ENCODE data around the gene USP36.
"Not testable (repeated sequence)": the region's sequence is repeated elsewhere in the genome, so short reads cannot be mapped to it uniquely, and the experiment has no call there.

The USP36 gene

GRCh38 chr17:78784352-78784751 is 56.3 kb downstream of the USP36 start:
- 94 to 96% methylated on average over 5 of the region's 6 CpGs for WGBS, 2 experiments
- no peaks in the 10 kb centered on the region for H3K9me3 ChIP-seq (ENCODE audit: control insufficient read depth, low read length)
- H3K4me3 ChIP-seq (ENCODE audit: insufficient read depth, low read depth, low read length) = no peak overlapping the region
- H3K27ac ChIP-seq (ENCODE audit: insufficient read depth, low read depth, low read length, poor library complexity, severe bottlenecking) = no peak overlapping the region
- H3K36me3 ChIP-seq (ENCODE audit: control insufficient read depth, insufficient read depth, low read length) = no peaks in the 10 kb centered on the region
- H3K27me3 ChIP-seq (ENCODE audit: control insufficient read depth, insufficient read depth, low read length, poor library complexity, severe bottlenecking) = peaks cover 4% of the 10 kb centered on the region
- H3K4me1 ChIP-seq (ENCODE audit: control insufficient read depth, insufficient read depth, low read length) = peaks cover 9% of the 10 kb centered on the region

DNA sequence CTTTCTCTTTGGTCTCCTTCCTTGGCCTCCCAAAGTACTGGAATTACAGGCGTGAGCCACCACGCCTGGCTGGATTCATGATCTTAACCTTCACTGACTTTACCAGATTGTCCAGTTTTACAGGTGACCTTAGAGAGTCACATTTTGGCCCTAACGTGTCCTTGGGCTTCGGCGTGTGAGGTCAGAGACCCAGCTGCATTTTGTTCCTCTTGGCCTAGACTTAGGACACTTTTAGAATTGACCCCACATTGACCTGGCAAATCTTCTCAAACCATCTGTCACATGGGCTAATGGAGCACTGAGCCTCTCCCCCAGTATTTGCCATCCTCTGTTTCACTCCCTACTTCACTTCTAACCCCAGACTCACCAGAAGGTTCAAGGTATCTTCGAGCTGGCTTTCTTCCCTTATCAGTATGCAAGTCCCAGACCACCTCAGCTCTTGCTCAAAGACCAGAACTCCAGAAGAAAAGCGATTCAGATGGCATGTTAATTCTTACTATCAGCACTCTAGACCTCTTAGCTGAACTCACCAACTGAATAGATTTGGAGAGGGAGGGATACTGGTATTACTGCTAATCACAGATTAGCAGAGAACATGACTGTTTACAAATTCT is 56.8 kb downstream of the USP36 start:
- peaks cover 4% of the 10 kb centered on the region for H3K27me3 ChIP-seq (ENCODE audit: control insufficient read depth, insufficient read depth, low read length, poor library complexity, severe bottlenecking)
- no peak overlapping the region for H3K4me3 ChIP-seq (ENCODE audit: insufficient read depth, low read depth, low read length)
- WGBS, 2 experiments = 94 to 95% methylated on average over 7 of the region's 7 CpGs
- no peaks in the 10 kb centered on the region for H3K36me3 ChIP-seq (ENCODE audit: control insufficient read depth, insufficient read depth, low read length)
- H3K9me3 ChIP-seq (ENCODE audit: control insufficient read depth, low read length) = no peaks in the 10 kb centered on the region
- peaks cover 9% of the 10 kb centered on the region for H3K4me1 ChIP-seq (ENCODE audit: control insufficient read depth, insufficient read depth, low read length)
- H3K27ac ChIP-seq (ENCODE audit: insufficient read depth, low read depth, low read length, poor library complexity, severe bottlenecking) = no peak overlapping the region

DNA sequence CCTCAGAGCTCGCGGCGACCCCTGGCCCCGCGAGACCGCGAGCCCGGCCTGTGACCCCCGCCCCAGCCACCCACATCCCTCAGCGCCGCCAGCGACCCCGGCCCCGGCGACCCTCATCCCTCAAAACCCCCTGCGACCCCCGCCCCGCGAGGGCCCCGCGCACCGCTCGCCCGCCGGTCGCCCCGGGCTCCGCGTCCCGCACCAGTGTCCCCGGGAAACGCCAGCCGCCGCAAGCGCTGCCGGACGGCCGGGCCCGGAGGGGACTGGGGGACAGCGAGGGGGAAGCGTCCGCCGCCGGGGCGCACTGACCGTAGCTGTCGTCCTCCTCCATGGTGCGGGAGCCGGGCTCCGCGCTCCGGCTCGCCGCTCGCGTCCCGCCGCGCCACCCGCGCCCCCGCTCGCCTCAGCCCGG is 58.7 kb downstream of the USP36 start, which contains the start of gene CYTH1:
CYTH1 (minus strand) TSS at position 381 of the 412 bp plus-strand sequence; CDS start at position 331, 50 bp downstream.
- 0% methylated on average over 64 of the region's 64 CpGs for WGBS, 2 experiments
- H3K36me3 ChIP-seq (ENCODE audit: control insufficient read depth, insufficient read depth, low read length) = no peaks in the 10 kb centered on the region
- H3K4me1 ChIP-seq (ENCODE audit: control insufficient read depth, insufficient read depth, low read length) = peaks cover 9% of the 10 kb centered on the region
- H3K4me3 ChIP-seq (ENCODE audit: insufficient read depth, low read depth, low read length) = peak within 1 kb of the TSS; percentile 53
- H3K27me3 ChIP-seq (ENCODE audit: control insufficient read depth, insufficient read depth, low read length, poor library complexity, severe bottlenecking) = peaks cover 4% of the 10 kb centered on the region
- H3K27ac ChIP-seq (ENCODE audit: insufficient read depth, low read depth, low read length, poor library complexity, severe bottlenecking) = peak within 1 kb of the TSS; percentile 16
- H3K9me3 ChIP-seq (ENCODE audit: control insufficient read depth, low read length) = no peaks in the 10 kb centered on the region

- no peaks in the 10 kb centered on the region for H3K36me3 ChIP-seq (ENCODE audit: control insufficient read depth, insufficient read depth, low read length)
- H3K27ac ChIP-seq (ENCODE audit: insufficient read depth, low read depth, low read length, poor library complexity, severe bottlenecking) = no peak overlapping the region
- peaks cover 4% of the 10 kb centered on the region for H3K27me3 ChIP-seq (ENCODE audit: control insufficient read depth, insufficient read depth, low read length, poor library complexity, severe bottlenecking)
- no peaks in the 10 kb centered on the region for H3K9me3 ChIP-seq (ENCODE audit: control insufficient read depth, low read length)
- peak overlapping the region; percentile 49 for H3K4me3 ChIP-seq (ENCODE audit: insufficient read depth, low read depth, low read length)
- peaks cover 9% of the 10 kb centered on the region for H3K4me1 ChIP-seq (ENCODE audit: control insufficient read depth, insufficient read depth, low read length)
- 6 to 7% methylated on average over 68 of the region's 68 CpGs for WGBS, 2 experiments
Observed at GRCh38 chr17:78781104-78781892, 59.3 kb downstream of the USP36 start.

- Histone ChIP-seq H3K4me3 (ENCODE audit: insufficient read depth, low read depth, low read length) (no peak overlapping the region), H3K9me3 (ENCODE audit: control insufficient read depth, low read length) (no peaks in the 10 kb centered on the region), H3K4me1 (ENCODE audit: control insufficient read depth, insufficient read depth, low read length) (peaks cover 9% of the 10 kb centered on the region), H3K36me3 (ENCODE audit: control insufficient read depth, insufficient read depth, low read length) (no peaks in the 10 kb centered on the region), H3K27ac (ENCODE audit: insufficient read depth, low read depth, low read length, poor library complexity, severe bottlenecking) (no peak overlapping the region), H3K27me3 (ENCODE audit: control insufficient read depth, insufficient read depth, low read length, poor library complexity, severe bottlenecking) (peaks cover 4% of the 10 kb centered on the region)
- WGBS, 2 experiments = 94 to 95% methylated on average over 6 of the region's 6 CpGs
Observed at GRCh38 chr17:78780335-78780734, 60.3 kb downstream of the USP36 start.

DNA sequence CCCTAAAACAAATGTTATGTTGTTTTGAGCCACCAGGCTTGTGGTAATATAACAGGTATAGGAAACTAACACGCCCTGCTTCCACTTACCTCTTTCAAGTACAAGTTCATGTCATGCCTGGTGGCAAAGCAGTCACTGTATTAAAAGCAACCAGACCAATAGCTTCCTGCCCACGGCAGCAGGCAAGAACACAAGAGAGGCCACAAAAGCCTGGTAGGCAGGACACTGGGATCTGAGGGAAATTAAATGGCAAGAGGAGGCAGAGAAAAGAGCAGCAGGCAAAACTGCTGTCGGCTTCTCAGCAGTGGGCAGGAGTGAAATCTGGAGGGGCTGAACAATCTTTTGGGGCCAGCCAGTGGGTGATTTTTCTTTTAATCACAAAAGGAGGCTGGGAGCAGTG is 60.8 kb downstream of the USP36 start:
- H3K4me1 ChIP-seq (ENCODE audit: control insufficient read depth, insufficient read depth, low read length) = peaks cover 9% of the 10 kb centered on the region
- H3K4me3 ChIP-seq (ENCODE audit: insufficient read depth, low read depth, low read length) = no peak overlapping the region
- peak overlapping the region; percentile 42 for H3K27ac ChIP-seq (ENCODE audit: insufficient read depth, low read depth, low read length, poor library complexity, severe bottlenecking)
- H3K36me3 ChIP-seq (ENCODE audit: control insufficient read depth, insufficient read depth, low read length) = no peaks in the 10 kb centered on the region
- peaks cover 4% of the 10 kb centered on the region for H3K27me3 ChIP-seq (ENCODE audit: control insufficient read depth, insufficient read depth, low read length, poor library complexity, severe bottlenecking)
- 31 to 40% methylated on average over 3 of the region's 3 CpGs for WGBS, 2 experiments
- H3K9me3 ChIP-seq (ENCODE audit: control insufficient read depth, low read length) = no peaks in the 10 kb centered on the region

- H3K4me3 ChIP-seq (ENCODE audit: insufficient read depth, low read depth, low read length); H3K9me3 ChIP-seq (ENCODE audit: control insufficient read depth, low read length); H3K27ac ChIP-seq (ENCODE audit: insufficient read depth, low read depth, low read length, poor library complexity, severe bottlenecking); H3K27me3 ChIP-seq (ENCODE audit: control insufficient read depth, insufficient read depth, low read length, poor library complexity, severe bottlenecking); H3K36me3 ChIP-seq (ENCODE audit: control insufficient read depth, insufficient read depth, low read length); H3K4me1 ChIP-seq (ENCODE audit: control insufficient read depth, insufficient read depth, low read length): not testable (repeated sequence)
- WGBS, 2 experiments = 84 to 98% methylated on average over 4 to 5 of the region's 5 CpGs
Observed at GRCh38 chr17:78779286-78779651, 61.3 kb downstream of the USP36 start.

- Histone ChIP-seq H3K27ac (ENCODE audit: insufficient read depth, low read depth, low read length, poor library complexity, severe bottlenecking) (no peak overlapping the region), H3K36me3 (ENCODE audit: control insufficient read depth, insufficient read depth, low read length) (no peaks in the 10 kb centered on the region), H3K9me3 (ENCODE audit: control insufficient read depth, low read length) (no peaks in the 10 kb centered on the region), H3K4me1 (ENCODE audit: control insufficient read depth, insufficient read depth, low read length) (peaks cover 9% of the 10 kb centered on the region), H3K27me3 (ENCODE audit: control insufficient read depth, insufficient read depth, low read length, poor library complexity, severe bottlenecking) (peaks cover 4% of the 10 kb centered on the region), H3K4me3 (ENCODE audit: insufficient read depth, low read depth, low read length) (no peak overlapping the region)
- 94 to 95% methylated on average over 4 of the region's 4 CpGs for WGBS, 2 experiments
Observed at GRCh38 chr17:78777881-78778280, 62.7 kb downstream of the USP36 start.

DNA sequence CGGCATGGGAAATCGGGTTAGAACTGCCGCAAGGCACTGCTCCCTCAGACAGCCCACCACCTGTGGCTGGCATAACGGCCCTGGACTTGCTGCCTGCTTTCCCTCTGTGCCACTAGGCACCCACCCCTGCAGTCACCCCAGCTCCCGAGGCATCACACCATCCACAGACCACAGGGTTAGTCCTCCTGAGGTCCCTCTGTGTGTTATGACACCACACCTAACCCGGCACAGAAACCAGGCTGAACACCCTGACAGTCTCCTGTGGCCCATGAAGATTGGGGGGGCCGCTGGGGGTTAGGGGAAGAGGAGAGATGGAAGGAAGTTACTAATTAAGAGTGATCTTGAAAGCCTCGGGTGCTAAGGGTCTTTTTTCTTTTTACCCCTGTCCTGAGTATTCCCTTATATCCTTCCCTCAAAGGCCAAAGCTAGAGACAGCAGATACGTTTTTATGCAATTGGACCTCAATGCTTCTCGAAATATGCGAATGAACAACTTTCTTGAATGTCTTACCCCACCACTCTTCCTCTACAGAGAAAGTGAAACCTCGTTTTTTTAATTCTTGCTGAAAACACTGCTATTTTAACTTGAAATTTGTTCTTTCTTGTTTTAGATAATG is 65.5 kb downstream of the USP36 start:
- Histone ChIP-seq H3K4me1 (ENCODE audit: control insufficient read depth, insufficient read depth, low read length) (peaks cover 3% of the 10 kb centered on the region), H3K36me3 (ENCODE audit: control insufficient read depth, insufficient read depth, low read length) (no peaks in the 10 kb centered on the region), H3K27me3 (ENCODE audit: control insufficient read depth, insufficient read depth, low read length, poor library complexity, severe bottlenecking) (no peaks in the 10 kb centered on the region), H3K4me3 (ENCODE audit: insufficient read depth, low read depth, low read length) (no peak overlapping the region), H3K9me3 (ENCODE audit: control insufficient read depth, low read length) (no peaks in the 10 kb centered on the region), H3K27ac (ENCODE audit: insufficient read depth, low read depth, low read length, poor library complexity, severe bottlenecking) (no peak overlapping the region)
- 86 to 91% methylated on average over 12 of the region's 12 CpGs for WGBS, 2 experiments

DNA sequence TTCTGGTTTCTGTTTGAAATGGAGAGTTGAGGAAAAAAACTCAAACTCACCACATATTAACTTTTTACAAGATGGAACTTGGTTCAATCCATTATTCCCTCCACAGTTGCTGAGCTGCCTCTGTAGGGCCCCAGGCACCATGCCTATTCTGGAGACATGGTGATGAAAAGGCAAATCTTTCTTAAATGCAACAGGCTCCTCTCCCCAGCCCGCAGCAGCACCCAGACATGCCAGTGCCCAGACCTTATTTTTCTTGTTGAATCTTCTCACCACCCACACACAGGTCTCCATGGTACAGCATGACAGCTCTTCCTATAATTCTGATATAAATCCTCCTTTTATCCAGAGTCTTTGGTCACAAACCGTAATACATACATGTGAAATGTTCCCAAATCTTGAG is 66.2 kb downstream of the USP36 start:
- WGBS, 2 experiments = 90% methylated on average over 2 of the region's 2 CpGs
- Histone ChIP-seq H3K9me3 (ENCODE audit: control insufficient read depth, low read length) (no peaks in the 10 kb centered on the region), H3K4me3 (ENCODE audit: insufficient read depth, low read depth, low read length) (no peak overlapping the region), H3K27me3 (ENCODE audit: control insufficient read depth, insufficient read depth, low read length, poor library complexity, severe bottlenecking) (no peaks in the 10 kb centered on the region), H3K4me1 (ENCODE audit: control insufficient read depth, insufficient read depth, low read length) (no peaks in the 10 kb centered on the region), H3K36me3 (ENCODE audit: control insufficient read depth, insufficient read depth, low read length) (no peaks in the 10 kb centered on the region), H3K27ac (ENCODE audit: insufficient read depth, low read depth, low read length, poor library complexity, severe bottlenecking) (no peak overlapping the region)
